GM19035 (cell line): ENCODE results near the gene ALOXE3.
A peak's percentile ranks its signal among the peaks of the same experiment; 100 is the strongest.

Experiments
- ATAC-seq: cut with Tn5 transposase; IDR thresholded peaks from one replicate; pipeline ENCODE4 v1.9.1; 2021; ENCODE audit not compliant: unreplicated experiment

The ALOXE3 gene

GRCh38 chr17:8154608-8155155 is 36.4 kb upstream of the ALOXE3 start:
- ATAC-seq: no peak

GRCh38 chr17:8153957-8154607 is 35.8 kb upstream of the ALOXE3 start:
- ATAC-seq: no peak

DNA sequence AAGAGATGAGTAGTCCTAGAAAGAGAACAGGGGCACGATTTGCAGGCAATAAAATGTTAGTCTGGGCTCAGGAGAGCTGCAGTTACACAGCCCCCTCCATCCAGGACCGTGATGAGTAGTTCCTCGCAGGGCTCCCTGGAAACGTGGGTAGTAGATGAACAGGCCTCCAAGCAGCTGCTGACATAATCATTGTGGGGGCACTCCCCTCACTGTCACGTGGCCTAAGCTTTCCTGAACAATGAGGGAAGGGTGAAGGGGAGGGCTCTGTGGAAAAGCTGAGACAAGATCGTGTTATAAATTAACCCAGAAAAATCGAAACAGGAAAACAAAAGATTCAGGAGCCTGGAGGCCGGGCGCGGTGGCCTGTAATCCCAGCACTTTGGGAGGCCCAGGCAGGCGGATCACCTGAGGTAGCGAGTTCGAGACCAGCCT is 35.2 kb upstream of the ALOXE3 start:
- no peak for ATAC-seq

- no peak for ATAC-seq
Observed at GRCh38 chr17:8153031-8153451, 34.7 kb upstream of the ALOXE3 start.

- ATAC-seq: no peak
Observed at GRCh38 chr17:8152112-8152775, 33.9 kb upstream of the ALOXE3 start, which contains the start of gene PER1. Gene PER1 (minus strand): TSS chr17:8152404. CDS start chr17:8150706, 1,698 bp downstream.

DNA sequence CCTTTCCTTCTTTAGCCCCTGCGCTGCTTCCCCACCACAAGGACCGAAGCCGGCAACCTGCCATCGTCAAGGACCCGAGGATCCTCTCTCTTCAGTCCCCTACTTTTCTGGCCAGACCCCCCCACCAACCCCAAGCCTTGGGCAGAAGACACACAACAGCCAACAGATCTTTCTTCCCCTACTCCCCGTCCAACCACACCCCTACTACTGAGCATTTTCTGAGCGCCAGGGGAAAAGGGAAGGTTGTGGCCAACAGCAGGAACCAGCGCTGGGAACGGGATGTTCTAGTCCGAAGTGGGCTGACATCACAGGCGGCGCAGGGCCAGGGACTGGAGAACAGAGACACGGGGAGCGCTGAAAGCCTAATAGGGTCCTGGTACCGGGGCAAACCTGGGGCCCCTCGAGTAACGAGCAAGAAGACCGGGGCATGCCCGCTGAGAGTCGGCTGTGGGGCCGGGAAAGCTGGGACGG is 33.4 kb upstream of the ALOXE3 start:
- ATAC-seq: no peak

- ATAC-seq: peak; percentile 44
Observed at GRCh38 chr17:8151120-8151640, 32.9 kb upstream of the ALOXE3 start.

DNA sequence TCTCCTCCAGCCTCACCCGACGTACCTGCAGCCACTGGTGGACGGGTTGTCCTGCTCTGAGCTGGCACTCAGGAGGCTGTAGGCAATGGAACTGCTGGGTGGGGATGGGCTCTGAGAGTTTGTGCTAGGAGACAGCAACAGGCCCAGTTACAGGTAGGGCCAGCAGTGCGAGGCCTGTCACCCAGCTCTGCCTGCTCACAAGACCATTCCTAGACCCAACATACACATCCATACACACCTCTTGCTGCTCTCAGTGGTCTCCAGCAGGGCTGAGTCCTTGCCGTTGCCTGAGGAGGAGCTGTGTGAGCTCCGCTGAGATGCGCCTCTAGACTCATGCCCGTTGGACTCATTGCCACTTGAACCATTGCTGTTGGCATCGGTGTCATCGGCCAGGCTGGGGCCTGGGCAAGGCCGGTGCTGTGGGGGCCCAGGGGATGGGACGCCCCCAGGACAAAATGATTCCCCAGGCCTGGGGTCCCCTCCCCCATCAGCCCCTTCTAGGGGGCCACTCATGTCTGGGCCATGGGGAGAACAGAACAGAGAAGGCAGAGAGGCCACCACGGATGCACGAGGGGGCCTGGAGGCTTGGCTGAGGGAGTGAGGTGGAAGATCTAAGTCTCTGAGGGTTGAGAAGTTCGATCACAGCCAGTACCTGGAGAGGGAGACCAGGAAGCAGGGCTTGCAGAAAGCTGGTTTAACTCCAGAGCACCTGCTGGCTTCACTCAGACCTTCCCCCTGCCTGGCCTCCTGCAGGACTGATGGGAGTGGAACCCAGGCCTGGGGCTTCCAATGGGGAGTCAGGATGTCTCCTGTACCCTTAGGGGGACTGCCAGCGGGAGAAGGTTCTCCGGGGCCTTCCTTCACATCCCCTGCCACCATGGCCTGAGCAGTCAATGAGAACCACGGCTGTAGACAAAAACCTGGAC is 32.1 kb upstream of the ALOXE3 start:
- ATAC-seq: no peak

- no peak for ATAC-seq
Observed at GRCh38 chr17:8149419-8150193, 31.3 kb upstream of the ALOXE3 start.

DNA sequence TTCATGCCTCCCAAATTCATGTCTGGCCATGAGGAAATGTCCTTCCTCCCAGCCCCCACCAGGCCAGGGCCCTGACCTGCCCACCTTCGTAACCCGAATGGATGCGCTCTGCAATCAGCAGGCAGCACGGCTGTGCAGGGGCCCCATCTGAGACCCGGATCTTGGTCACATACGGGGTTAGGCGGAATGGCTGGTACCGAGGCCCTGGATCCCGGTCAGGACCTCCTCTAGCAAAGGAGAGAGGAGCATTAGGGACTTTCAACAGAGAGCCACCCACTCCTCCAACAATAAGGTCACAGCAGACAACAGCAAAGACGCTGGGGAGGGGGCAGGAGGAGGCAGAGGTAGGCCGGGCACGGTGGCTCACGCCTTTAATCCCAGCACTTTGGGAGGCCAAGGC is 30.2 kb upstream of the ALOXE3 start:
- no peak for ATAC-seq

DNA sequence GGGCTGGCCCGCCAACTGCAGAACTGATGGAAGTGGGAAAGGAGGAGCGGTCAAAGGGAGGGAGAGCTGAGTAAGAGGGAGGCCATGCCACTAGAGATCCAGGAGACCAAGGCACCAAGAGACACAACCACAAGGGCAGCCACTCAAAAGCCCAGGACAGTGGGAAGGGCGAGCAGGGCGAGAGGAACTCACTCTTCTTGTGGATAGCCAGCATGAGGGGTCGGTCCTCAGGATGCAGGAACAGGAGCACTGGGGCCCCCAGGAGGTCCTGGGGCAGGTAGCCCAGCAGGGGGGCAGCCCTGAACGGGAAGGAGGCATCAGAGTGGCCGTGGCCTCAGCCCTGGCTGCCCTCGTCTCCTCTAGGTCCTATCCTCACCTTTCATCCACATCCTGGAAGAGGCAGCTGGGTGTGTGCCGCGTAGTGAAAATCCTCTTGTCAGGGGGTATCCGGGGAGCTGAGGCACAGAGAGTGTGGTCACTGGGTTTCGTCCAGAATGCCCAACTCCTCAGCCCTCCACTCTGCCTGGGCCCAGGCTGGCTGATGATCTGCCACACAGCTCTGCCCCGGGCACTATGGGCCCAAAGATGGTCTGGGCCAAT is 29.6 kb upstream of the ALOXE3 start:
- no peak for ATAC-seq

DNA sequence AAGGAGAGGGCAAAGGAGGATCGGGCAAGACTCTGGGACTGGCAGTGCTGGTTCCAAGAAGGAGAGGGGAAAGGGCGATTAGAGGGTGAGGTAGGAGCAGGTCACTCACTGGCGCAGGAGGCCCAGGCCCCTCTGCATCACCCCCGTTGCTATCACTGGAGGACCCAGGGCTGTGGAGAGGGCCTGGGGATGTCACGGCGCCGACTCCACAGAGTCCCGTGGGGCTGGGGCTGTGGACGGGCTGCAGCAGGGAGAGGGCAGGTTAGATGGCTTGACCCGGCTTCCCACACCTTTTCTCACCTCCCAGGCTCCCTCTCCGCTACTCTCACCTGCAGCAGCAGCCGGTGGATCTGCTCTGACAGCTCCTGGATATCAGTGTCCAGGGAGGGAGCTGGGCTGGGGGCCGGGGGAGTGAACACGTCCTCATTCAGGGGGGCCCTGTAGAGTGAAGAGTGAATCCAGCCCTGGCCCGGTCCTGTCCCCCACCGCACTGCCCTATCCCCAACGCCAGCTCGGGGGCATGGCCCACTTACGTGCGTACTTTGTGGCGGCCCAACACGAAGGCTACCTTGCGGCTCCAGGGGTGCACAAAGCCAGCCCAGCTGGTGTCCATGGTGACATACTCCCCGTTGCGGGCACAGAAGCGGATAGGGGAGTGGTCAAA is 29.0 kb upstream of the ALOXE3 start:
- no peak for ATAC-seq

- no peak for ATAC-seq
Observed at GRCh38 chr17:8146381-8147140, 28.2 kb upstream of the ALOXE3 start.

DNA sequence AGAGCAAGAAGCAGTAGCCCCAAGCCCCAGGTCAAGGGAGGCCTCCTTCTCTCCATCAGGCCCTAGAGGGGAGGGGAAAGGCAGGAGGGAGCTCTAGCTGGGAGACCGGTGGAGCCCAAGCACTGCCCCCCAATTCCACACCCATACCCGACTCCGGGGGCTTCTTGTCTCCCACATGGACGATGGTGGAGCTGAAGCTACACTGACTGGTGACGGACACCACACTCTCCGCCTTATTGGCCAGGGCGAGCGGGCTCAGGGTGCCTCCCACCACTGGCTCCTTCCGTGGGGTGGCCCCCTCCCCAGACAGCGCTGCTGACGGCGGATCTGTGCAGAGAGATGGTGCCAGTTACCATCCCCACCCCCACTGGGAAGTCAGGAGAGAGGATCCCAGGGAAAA is 27.5 kb upstream of the ALOXE3 start:
- no peak for ATAC-seq

DNA sequence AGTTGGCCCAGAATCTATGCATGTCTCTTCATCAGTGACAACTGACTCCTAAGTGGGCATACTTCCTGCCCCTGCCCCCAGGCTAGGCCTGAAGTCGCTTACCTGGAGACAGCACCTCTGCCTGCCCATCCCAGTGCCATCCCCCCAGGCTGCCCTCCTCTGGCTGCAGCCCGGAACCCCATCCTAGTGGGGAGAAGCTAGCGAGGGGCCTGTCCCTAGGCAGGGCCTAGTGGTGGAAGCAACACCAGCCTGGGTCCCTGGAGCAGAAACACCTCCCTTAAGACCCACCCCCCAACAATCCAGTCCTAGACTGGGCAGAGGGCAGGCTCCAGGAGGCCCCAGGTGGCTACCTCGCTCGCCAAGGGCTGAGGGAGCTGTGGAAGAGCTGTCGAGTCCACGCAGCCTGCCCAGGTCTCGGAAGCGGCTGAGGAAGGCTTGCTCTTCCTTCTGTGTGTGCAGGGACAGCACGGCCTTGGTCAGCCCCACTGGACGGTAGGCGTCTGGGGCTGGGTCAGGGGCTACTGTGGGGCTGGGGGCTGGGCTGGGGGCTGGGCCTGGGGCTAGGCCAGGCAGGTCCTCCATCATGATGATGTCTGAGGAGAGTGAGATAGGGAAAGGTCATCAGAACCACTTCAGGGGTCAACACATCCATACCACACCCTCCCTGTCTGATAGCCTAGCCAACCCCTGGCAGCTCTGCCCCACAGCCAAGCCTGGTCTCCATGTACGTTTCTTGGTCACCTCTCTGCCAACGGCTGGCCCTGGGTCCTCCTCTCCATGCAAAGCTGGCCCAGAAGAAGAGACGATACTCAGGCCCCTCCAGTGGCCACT is 26.3 kb upstream of the ALOXE3 start:
- no peak for ATAC-seq

- ATAC-seq: no peak
Observed at GRCh38 chr17:8143581-8144400, 25.5 kb upstream of the ALOXE3 start.
